Temporal lobe (tissue), 2 donors: ENCODE results near the gene VPS54. TPM values are rescaled to one million over a fixed set of nuclear protein-coding genes. Genes with fewer than 3 reads are reported as not detected.

ENCODE experiments used
- small RNA-seq: library from RNA; depleted of rRNA; stranded (forward); fragments of <200 nt; gene quantifications from one replicate; pipeline ENCODE3, GENCODE V24; 2014; ENCODE audit warnings: low replicate concordance
- total RNA-seq: library from RNA; depleted of rRNA; stranded (reverse); fragments of >200 nt; gene quantifications from one replicate; pipeline ENCODE4 v1.2.3, GENCODE V29; 2014

Gene VPS54
- total RNA-seq, 1 donor from 2014 or later = 24.1 TPM

Small RNA genes within 50 kb of the gene (small RNA-seq; reads per million reads assigned to genes)
- not detected for gene RF01293

Other genes with a start within 250 kb of the VPS54 start
- gene UGP2, start 177.5 kb downstream of the VPS54 start, total RNA-seq = 85.1 TPM
- 54.8 TPM for gene PELI1, start 125.0 kb upstream of the VPS54 start, total RNA-seq